ENCODE results near the gene MX1. TPM values are rescaled to one million over a fixed set of nuclear protein-coding genes. Genes with fewer than 3 reads are reported as not detected.
"Not testable (repeated sequence)": the region's sequence is repeated elsewhere in the genome, so short reads cannot be mapped to it uniquely, and the experiment has no call there.

MX1 gene
- total and polyA plus RNA-seq, 4 donors: 15.1 to 21.3 (median 18.0) TPM

GRCh38 chr21:41411449-41412089 is 14.5 kb upstream of the MX1 start:
- Histone ChIP-seq H3K36me3 (ENCODE audit: control insufficient read depth in 4 of 4, insufficient read depth in 3 of 4, low read depth in 1 of 4, low read length in 3 of 4) (peaks cover 0 to 5% (median 0%) of the 10 kb centered on the region in 4 donors), H3K9me3 (ENCODE audit: control insufficient read depth in 4 of 4, low read length in 3 of 4) (no peaks in the 10 kb centered on the region), H3K27me3 (ENCODE audit: control insufficient read depth in 4 of 4, insufficient read depth in 4 of 4, low read length in 3 of 4) (peaks cover 0 to 2% (median 0%) of the 10 kb centered on the region in 4 donors), H3K4me3 (ENCODE audit: low read depth in 1 of 3, low read length in 3 of 3) (no peak overlapping the region), H3K27ac (ENCODE audit: low read depth in 1 of 2, low read length in 2 of 2) (no peak overlapping the region), H3K4me1 (ENCODE audit: control insufficient read depth in 4 of 4, insufficient read depth in 4 of 4, low read length in 3 of 4) (no peaks in the 10 kb centered on the region), H3K9ac (ENCODE audit: low read depth in 1 of 2, low read length in 2 of 2) (no peak overlapping the region)
- TF ChIP-seq CTCF (IDR thresholded peaks at IDR 0.05; ENCODE audit: low read depth, low read length, missing input control) (peak; percentile 1), ZBTB33 (IDR thresholded peaks at IDR 0.05) (no peak)
- WGBS: 86% methylated on average over 5 of the region's 5 CpGs
- DNase-seq (ENCODE audit: low spot score): no peak

GRCh38 chr21:41417505-41417904 is 8.5 kb upstream of the MX1 start:
- not testable (repeated sequence) for H3K9ac ChIP-seq (ENCODE audit: low read depth in 1 of 2, low read length in 2 of 2); H3K9me3 ChIP-seq (ENCODE audit: control insufficient read depth in 4 of 4, low read length in 3 of 4); H3K4me1 ChIP-seq (ENCODE audit: control insufficient read depth in 4 of 4, insufficient read depth in 4 of 4, low read length in 3 of 4); H3K27ac ChIP-seq (ENCODE audit: low read depth in 1 of 2, low read length in 2 of 2); DNase-seq (ENCODE audit: low spot score); H3K4me3 ChIP-seq (ENCODE audit: low read depth in 1 of 3, low read length in 3 of 3); H3K36me3 ChIP-seq (ENCODE audit: control insufficient read depth in 4 of 4, insufficient read depth in 3 of 4, low read depth in 1 of 4, low read length in 3 of 4); H3K27me3 ChIP-seq (ENCODE audit: control insufficient read depth in 4 of 4, insufficient read depth in 4 of 4, low read length in 3 of 4)
- 92% methylated on average over 2 of the region's 2 CpGs for WGBS

GRCh38 chr21:41418393-41418792 is 7.6 kb upstream of the MX1 start:
- H3K9me3 ChIP-seq (ENCODE audit: control insufficient read depth in 4 of 4, low read length in 3 of 4): no peaks in the 10 kb centered on the region
- peaks cover 0 to 3% (median 1%) of the 10 kb centered on the region in 4 donors for H3K4me1 ChIP-seq (ENCODE audit: control insufficient read depth in 4 of 4, insufficient read depth in 4 of 4, low read length in 3 of 4)
- no peak overlapping the region for H3K4me3 ChIP-seq (ENCODE audit: low read depth in 1 of 3, low read length in 3 of 3)
- H3K27ac ChIP-seq (ENCODE audit: low read depth in 1 of 2, low read length in 2 of 2): no peak overlapping the region
- peak; percentile 14 for DNase-seq (ENCODE audit: low spot score)
- no peaks in the 10 kb centered on the region for H3K27me3 ChIP-seq (ENCODE audit: control insufficient read depth in 4 of 4, insufficient read depth in 4 of 4, low read length in 3 of 4)
- H3K9ac ChIP-seq (ENCODE audit: low read depth in 1 of 2, low read length in 2 of 2): no peak overlapping the region
- TF ChIP-seq SP1 (IDR thresholded peaks at IDR 0.05): no peak
- no peak for TF ChIP-seq ATF3 (IDR thresholded peaks at IDR 0.05)
- H3K36me3 ChIP-seq (ENCODE audit: control insufficient read depth in 4 of 4, insufficient read depth in 3 of 4, low read depth in 1 of 4, low read length in 3 of 4): no peaks in the 10 kb centered on the region
- 97% methylated on average over 6 of the region's 6 CpGs for WGBS

GRCh38 chr21:41418956-41419680 is 6.9 kb upstream of the MX1 start:
- Histone ChIP-seq H3K4me3 (ENCODE audit: low read depth in 1 of 3, low read length in 3 of 3) (no peak overlapping the region), H3K4me1 (ENCODE audit: control insufficient read depth in 4 of 4, insufficient read depth in 4 of 4, low read length in 3 of 4) (peaks cover 0 to 3% (median 1%) of the 10 kb centered on the region in 4 donors), H3K36me3 (ENCODE audit: control insufficient read depth in 4 of 4, insufficient read depth in 3 of 4, low read depth in 1 of 4, low read length in 3 of 4) (no peaks in the 10 kb centered on the region), H3K9me3 (ENCODE audit: control insufficient read depth in 4 of 4, low read length in 3 of 4) (no peaks in the 10 kb centered on the region), H3K9ac (ENCODE audit: low read depth in 1 of 2, low read length in 2 of 2) (no peak overlapping the region), H3K27ac (ENCODE audit: low read depth in 1 of 2, low read length in 2 of 2) (no peak overlapping the region), H3K27me3 (ENCODE audit: control insufficient read depth in 4 of 4, insufficient read depth in 4 of 4, low read length in 3 of 4) (no peaks in the 10 kb centered on the region)
- peak; percentile 20 for DNase-seq (ENCODE audit: low spot score)
- 95% methylated on average over 11 of the region's 11 CpGs for WGBS
- TF ChIP-seq HNF4G (IDR thresholded peaks at IDR 0.05): no peak
- no peak for TF ChIP-seq ZBTB33 (IDR thresholded peaks at IDR 0.05)
- TF ChIP-seq REST (IDR thresholded peaks at IDR 0.05): no peak
- TF ChIP-seq JUND (IDR thresholded peaks at IDR 0.05): no peak
